Muscle layer of duodenum (tissue), 2 donors: ENCODE measurements around the gene CLNS1A.
A peak's percentile ranks its signal among the peaks of the same experiment; 100 is the strongest.

Source experiments
- H3K27ac ChIP-seq: one replicate; pipeline ENCODE4 v1.7.0; 2013; ENCODE audit warnings: mild to moderate bottlenecking, low read length
- H3K27me3 ChIP-seq: one replicate; pipeline ENCODE4 v1.7.0; 2013; ENCODE audit warnings: low read depth, mild to moderate bottlenecking, control low read depth, low read length
- H3K36me3 ChIP-seq, 2 donors: one replicate each; pipeline ENCODE4 v1.7.0; 2013; ENCODE audit warnings: low read length in 2 of 2, control low read depth in 1 of 2, mild to moderate bottlenecking in 1 of 2; ENCODE audit not compliant: insufficient read depth in 2 of 2, control insufficient read depth in 1 of 2
- H3K4me1 ChIP-seq, 2 donors: one replicate each; pipeline ENCODE4 v1.7.0; 2013; ENCODE audit warnings: low read length in 2 of 2, mild to moderate bottlenecking in 2 of 2, control low read depth in 1 of 2, moderate library complexity in 1 of 2; ENCODE audit not compliant: insufficient read depth in 2 of 2, control insufficient read depth in 1 of 2
- H3K4me3 ChIP-seq, 2 donors: one replicate each; pipeline ENCODE4 v1.7.0; 2013; ENCODE audit warnings: low read length in 2 of 2, low read depth in 1 of 2, mild to moderate bottlenecking in 1 of 2
- H3K9me3 ChIP-seq, 2 donors: one replicate each; pipeline ENCODE4 v1.7.0; 2013; ENCODE audit warnings: low read length in 2 of 2, control low read depth in 1 of 2, mild to moderate bottlenecking in 1 of 2; ENCODE audit not compliant: control insufficient read depth in 1 of 2
- donor health status: healthy.

The CLNS1A gene, protein sequence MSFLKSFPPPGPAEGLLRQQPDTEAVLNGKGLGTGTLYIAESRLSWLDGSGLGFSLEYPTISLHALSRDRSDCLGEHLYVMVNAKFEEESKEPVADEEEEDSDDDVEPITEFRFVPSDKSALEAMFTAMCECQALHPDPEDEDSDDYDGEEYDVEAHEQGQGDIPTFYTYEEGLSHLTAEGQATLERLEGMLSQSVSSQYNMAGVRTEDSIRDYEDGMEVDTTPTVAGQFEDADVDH

DNA sequence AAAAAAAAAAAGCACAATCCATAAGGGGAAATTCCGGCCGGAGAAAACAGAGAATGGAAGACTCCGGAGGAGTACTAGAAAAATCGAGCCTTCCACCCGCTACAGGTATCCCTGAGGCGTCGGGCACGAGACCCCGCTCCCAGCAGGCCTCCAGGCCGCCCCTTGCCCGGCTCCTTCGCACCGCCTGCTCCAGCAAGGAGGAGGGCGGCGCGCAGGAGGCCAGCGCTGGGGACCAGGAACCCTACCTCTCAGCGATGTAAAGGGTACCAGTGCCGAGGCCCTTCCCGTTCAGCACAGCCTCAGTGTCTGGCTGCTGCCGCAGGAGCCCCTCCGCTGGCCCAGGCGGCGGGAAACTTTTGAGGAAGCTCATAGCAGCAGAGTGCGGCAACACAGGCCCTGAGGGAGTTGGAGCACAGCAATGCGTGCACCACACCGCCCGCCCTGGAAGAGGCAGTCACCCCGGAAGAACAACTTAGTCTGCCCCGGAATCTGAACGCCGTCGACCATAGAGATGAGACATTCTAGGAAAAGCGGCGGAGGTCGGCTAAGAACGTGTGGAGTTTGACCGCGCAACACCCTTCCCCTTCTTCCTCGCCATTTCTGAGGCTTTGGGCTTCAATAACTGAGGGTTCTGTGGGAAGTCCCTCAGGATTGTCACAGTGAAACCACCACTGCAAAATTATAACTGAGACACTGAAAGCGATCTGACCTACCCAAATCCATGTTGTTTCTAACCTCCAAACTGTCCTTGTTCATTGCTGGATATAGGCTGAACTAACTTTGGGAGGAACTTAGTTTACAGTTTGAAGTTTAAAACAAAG is at the start of gene CLNS1A:
CLNS1A (minus strand) TSS at position 450 of the 821 bp plus-strand sequence; CDS start at position 370, 80 bp downstream.
- Histone ChIP-seq H3K4me1 (peaks cover 8 to 23% of the 10 kb centered on the region in 2 donors), H3K4me3 (peak within 1 kb of the TSS; percentile 71 to 99), H3K27me3 (no peaks in the 10 kb centered on the region), H3K27ac (peak within 1 kb of the TSS; percentile 63), H3K36me3 (no peaks in the 10 kb centered on the region), H3K9me3 (no peaks in the 10 kb centered on the region)

DNA sequence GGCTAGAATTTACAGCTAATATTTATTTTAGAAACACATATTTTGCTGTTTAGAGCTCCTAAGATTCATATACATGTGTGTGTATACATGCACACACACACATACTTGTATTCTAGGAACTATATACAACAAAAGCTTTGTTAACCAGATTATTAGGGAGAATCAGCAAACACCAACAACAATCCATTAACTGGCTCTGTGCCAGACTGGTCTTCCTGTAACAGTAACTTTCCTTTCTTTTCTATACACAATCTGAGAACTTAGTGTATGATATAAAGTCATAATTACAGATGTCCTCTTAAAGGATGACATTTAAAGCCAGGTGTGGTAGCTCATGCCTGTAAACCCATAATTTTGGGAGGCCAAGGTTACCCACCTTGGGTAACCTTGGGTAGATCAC is 49.5 kb upstream of the CLNS1A start:
- peaks cover 23 to 60% of the 10 kb centered on the region in 2 donors for H3K36me3 ChIP-seq
- H3K4me1 ChIP-seq = no peaks in the 10 kb centered on the region
- H3K9me3 ChIP-seq = no peaks in the 10 kb centered on the region
- no peak overlapping the region for H3K4me3 ChIP-seq
- H3K27ac ChIP-seq = no peak overlapping the region
- H3K27me3 ChIP-seq = no peaks in the 10 kb centered on the region

DNA sequence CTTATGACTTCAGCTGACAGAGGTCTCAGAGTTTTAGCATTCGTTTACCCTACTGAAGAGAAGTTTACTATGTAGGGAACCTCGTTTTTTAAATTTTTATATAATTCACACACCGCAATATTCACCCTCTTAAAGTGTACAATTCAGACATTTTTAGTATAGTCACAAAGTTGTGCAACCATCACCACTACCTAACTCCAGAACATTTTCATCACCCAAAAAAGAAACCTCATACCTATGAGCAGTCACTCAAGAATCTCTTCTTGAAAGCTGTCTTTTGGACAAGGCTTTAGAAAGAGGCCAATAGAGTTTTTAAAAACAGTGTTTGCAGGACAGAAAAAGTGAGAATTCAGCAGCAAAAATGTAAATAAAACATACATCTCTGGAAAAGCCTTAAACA is 39.5 kb upstream of the CLNS1A start:
- Histone ChIP-seq H3K4me1 (no peaks in the 10 kb centered on the region), H3K9me3 (no peaks in the 10 kb centered on the region), H3K36me3 (peaks cover 50 to 71% of the 10 kb centered on the region in 2 donors), H3K4me3 (no peak overlapping the region), H3K27me3 (no peaks in the 10 kb centered on the region), H3K27ac (no peak overlapping the region)

DNA sequence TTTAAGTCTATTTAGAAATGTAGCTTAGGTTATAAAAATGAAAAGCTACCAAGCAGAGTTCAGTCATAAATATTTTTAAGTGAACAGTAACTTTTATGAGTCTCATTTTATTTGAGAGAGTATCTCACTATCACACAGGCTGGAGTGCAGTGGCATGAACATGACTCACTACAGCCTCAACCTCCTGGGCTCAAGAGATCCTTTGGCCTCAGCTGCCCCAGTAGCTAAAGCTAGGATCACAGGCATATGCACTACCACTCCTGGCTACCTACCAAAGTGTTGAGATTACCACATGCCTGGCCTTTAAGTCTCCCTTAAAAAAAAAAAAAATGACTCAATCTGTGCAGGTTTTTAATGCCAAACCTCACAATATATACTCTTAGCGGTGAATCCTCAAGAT is 34.7 kb upstream of the CLNS1A start:
- no peaks in the 10 kb centered on the region for H3K4me1 ChIP-seq
- no peak overlapping the region for H3K27ac ChIP-seq
- no peak overlapping the region for H3K4me3 ChIP-seq
- H3K9me3 ChIP-seq = no peaks in the 10 kb centered on the region
- peaks cover 58 to 84% of the 10 kb centered on the region in 2 donors for H3K36me3 ChIP-seq
- H3K27me3 ChIP-seq = no peaks in the 10 kb centered on the region

DNA sequence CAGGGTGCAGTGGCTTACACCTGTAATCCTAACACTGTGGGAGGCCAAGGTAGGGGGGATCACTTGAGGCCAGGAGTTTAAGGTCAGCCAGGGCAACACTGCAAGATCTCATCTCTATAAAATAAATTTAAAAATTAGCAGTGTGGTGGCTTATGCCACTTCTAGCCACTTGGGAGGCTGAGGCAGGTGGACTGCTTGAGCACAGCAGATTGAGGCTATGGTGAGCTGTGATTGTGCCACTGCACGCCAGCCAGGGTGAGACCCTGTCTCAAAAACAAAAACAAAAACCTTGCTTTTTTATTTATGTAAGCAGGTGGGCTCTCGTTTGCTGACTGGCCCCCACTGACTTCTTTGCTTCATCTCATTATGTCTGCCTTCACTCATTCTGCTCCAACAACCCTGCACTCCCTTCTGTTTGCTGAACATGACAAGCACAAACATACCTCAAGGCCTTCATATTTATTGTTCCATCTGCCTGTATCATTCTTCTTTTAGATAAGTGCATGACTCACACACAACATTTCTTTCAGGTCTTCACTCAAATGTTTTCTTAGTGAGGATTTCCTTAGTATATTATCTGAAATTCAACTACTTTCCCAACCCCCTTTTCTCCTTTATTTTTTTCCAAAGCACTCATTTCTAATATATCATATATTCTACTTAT is 32.4 kb upstream of the CLNS1A start:
- H3K4me3 ChIP-seq = no peak overlapping the region
- no peaks in the 10 kb centered on the region for H3K27me3 ChIP-seq
- H3K9me3 ChIP-seq = no peaks in the 10 kb centered on the region
- no peak overlapping the region for H3K27ac ChIP-seq
- H3K36me3 ChIP-seq = peaks cover 40 to 79% of the 10 kb centered on the region in 2 donors
- no peaks in the 10 kb centered on the region for H3K4me1 ChIP-seq

DNA sequence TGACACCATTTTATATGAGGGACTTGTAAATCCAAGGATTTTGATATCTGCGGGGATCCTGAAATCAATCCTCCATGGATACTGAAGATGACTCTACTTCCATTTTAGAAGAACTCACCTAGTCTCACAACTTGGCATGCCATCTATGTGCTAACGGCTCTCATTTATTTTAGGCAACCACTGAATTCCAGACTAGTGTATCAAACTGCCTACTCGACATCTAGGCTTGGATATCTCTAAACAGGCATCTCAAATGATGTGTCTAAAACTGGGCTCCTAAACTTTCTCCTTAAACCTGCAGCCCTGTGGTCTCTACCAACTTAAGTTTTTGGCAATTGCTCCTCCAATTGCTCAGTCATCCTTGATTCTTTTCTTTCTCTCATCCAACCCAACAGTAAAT is 31.2 kb upstream of the CLNS1A start:
- H3K4me3 ChIP-seq = no peak overlapping the region
- H3K9me3 ChIP-seq = no peaks in the 10 kb centered on the region
- no peak overlapping the region for H3K27ac ChIP-seq
- no peaks in the 10 kb centered on the region for H3K27me3 ChIP-seq
- peaks cover 31 to 76% of the 10 kb centered on the region in 2 donors for H3K36me3 ChIP-seq
- H3K4me1 ChIP-seq = no peaks in the 10 kb centered on the region

DNA sequence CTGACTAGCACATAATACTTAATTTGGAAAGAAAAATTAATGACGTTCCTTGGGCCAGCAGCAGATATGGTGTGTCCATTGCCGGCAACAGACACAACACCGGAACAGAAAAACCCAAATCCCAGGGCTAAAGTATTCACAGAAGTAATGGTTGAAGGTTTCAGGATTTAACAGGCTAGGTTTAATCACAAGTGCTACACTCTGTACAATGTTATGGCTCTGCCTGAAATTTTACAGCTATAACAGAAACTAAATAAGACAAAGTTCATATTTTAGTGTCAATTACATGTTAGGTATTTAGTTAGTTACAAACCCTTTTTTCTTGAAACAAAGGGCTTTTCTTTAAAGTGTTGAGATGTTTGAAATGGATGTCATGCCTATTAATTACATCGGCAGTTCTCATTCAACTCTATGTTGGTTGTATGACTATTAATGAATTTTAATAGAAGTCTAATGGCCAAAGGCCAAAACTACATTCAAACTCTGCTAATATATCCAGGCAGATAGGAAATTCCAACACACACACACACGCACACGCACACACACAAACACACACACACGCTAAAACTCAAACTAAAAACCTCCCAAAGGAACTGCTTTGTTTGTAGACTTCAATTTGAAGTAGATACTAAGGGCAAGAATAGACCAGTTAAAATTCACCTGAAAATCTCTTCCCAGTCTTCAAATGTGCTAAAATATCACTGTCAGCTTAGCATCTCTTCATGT is 27.8 kb upstream of the CLNS1A start:
- Histone ChIP-seq H3K4me3 (no peak overlapping the region), H3K4me1 (no peaks in the 10 kb centered on the region), H3K36me3 (peaks cover 20 to 49% of the 10 kb centered on the region in 2 donors)

DNA sequence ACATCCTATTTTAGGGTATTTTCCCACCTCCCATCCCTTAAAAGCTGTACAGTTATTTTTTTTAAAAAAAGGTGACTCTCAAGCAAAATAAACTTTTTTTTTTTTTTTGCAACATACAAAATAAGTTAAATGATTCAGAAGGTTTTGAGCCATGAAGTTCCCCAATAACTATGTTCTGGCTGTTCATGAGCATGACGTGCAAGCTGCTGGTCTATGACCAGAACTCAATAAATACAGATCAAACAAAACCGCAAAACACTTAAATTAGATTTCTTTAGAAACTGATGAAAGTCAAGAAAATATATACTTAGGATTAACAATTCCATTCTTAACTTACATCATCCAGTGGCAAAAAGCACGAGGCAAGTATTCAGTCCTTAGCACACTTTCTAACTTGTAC is 24.1 kb upstream of the CLNS1A start:
- Histone ChIP-seq H3K27ac (no peak overlapping the region), H3K36me3 (peaks cover 0 to 20% of the 10 kb centered on the region in 2 donors), H3K27me3 (no peaks in the 10 kb centered on the region), H3K4me3 (no peak overlapping the region), H3K4me1 (no peaks in the 10 kb centered on the region), H3K9me3 (no peaks in the 10 kb centered on the region)

More for the DNA sequence above, 27.8 kb upstream of the CLNS1A start:
- Histone ChIP-seq H3K9me3 (no peaks in the 10 kb centered on the region), H3K27ac (no peak overlapping the region), H3K27me3 (no peaks in the 10 kb centered on the region)

DNA sequence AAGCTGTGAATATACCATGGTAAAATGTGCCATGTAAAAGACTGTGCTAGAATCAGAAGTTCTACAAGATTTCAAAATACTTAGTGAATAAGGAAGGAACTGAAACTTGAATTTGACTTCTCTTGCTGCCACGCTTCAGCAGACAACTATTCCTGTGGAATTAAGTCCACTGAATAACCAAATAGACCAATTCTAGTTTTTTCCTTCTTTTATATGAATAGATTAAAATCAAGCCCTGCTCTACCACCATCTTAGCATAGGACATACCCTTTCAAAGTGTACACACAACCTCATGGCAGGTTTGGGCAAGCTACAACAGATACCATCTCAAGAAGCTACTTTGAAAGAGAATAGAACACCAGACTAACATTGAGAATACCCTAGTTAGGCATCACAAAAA is 23.4 kb upstream of the CLNS1A start:
- no peaks in the 10 kb centered on the region for H3K4me1 ChIP-seq
- no peaks in the 10 kb centered on the region for H3K9me3 ChIP-seq
- H3K27ac ChIP-seq = no peak overlapping the region
- no peak overlapping the region for H3K4me3 ChIP-seq
- peaks cover 0 to 18% of the 10 kb centered on the region in 2 donors for H3K36me3 ChIP-seq
- no peaks in the 10 kb centered on the region for H3K27me3 ChIP-seq

DNA sequence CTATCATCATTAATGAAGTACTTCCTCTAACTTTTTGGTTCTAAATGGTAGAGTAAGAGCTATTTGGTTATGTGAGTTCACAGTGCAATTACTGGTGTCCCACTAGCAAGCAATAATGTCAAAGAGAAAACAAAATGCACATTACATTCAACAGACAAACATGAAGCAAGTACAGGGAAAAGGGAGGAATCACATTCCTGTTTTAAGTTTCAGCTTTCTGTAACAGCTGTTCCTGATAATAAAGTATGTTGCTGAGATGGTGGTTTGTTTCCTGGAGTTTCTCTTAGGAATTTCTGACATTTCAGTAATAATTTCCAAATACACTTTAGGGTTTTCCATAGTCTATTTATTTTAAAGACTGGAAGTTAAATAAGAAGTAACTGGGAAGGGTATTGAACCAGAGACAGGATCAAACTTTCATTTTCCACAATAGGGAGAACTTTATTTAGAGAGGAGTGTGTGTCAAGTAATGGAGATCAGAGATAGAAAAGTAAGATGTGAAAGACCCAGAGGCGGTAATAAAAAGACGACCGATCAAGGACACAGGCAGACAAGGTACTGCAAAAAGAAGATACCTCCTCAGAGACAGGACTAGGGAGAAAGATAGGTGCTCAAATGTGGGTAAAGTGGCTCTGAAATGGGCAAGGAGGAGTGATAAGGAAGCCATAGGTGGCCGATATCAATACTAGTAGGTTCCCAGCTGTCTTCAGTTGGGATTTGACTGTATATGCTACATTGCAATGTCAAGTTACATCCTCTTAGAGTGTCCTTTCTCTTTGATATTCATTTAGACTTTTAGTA is 20.8 kb upstream of the CLNS1A start:
- Histone ChIP-seq H3K4me1 (no peaks in the 10 kb centered on the region), H3K9me3 (no peaks in the 10 kb centered on the region), H3K4me3 (no peak overlapping the region), H3K27me3 (no peaks in the 10 kb centered on the region), H3K27ac (no peak overlapping the region), H3K36me3 (no peaks in the 10 kb centered on the region)
